ENCODE measurements around the gene BCAR1.
"Not testable (repeated sequence)": the region's sequence is repeated elsewhere in the genome, so short reads cannot be mapped to it uniquely, and the experiment has no call there.

The BCAR1 gene

GRCh38 chr16:75288596-75289120 lies 37.2 kb upstream of the BCAR1 start:
- DNase-seq (ENCODE audit: insufficient read length, low spot score) (no peak), FAIRE-seq (no peak)
- TF ChIP-seq TAF1 (IDR thresholded peaks at IDR 0.05; ENCODE audit: low read depth, low read length) = no peak
- no peak for TF ChIP-seq POLR2A (IDR thresholded peaks at IDR 0.05; ENCODE audit: low read depth, low read length)
- TF ChIP-seq SPI1 (IDR thresholded peaks at IDR 0.05; ENCODE audit: low read depth, low read length) = no peak
- no peak for TF ChIP-seq POLR2AphosphoS5 (IDR thresholded peaks at IDR 0.05; ENCODE audit: low read depth, low read length)
- no peak for TF ChIP-seq PAX5 (IDR thresholded peaks at IDR 0.05; ENCODE audit: insufficient read depth, low read length, severe bottlenecking)
- TF ChIP-seq POU2F2 (IDR thresholded peaks at IDR 0.05; ENCODE audit: low read depth, low read length) = no peak

GRCh38 chr16:75288181-75288580 lies 36.8 kb upstream of the BCAR1 start:
- FAIRE-seq = no peak
- no peak for TF ChIP-seq TAF1 (IDR thresholded peaks at IDR 0.05; ENCODE audit: low read depth, low read length)
- no peak for TF ChIP-seq POU2F2 (IDR thresholded peaks at IDR 0.05; ENCODE audit: low read depth, low read length)
- TF ChIP-seq POLR2A (IDR thresholded peaks at IDR 0.05; ENCODE audit: low read depth, low read length) = no peak
- no peak for TF ChIP-seq PAX5 (IDR thresholded peaks at IDR 0.05; ENCODE audit: insufficient read depth, low read length, severe bottlenecking)
- no peak for TF ChIP-seq SPI1 (IDR thresholded peaks at IDR 0.05; ENCODE audit: low read depth, low read length)
- no peak for TF ChIP-seq POLR2AphosphoS5 (IDR thresholded peaks at IDR 0.05; ENCODE audit: low read depth, low read length)
- DNase-seq (ENCODE audit: insufficient read length, low spot score) = no peak

GRCh38 chr16:75287708-75288107 lies 36.3 kb upstream of the BCAR1 start:
- TF ChIP-seq POU2F2 (IDR thresholded peaks at IDR 0.05; ENCODE audit: low read depth, low read length) (no peak), POLR2A (IDR thresholded peaks at IDR 0.05; ENCODE audit: low read depth, low read length) (no peak), TAF1 (IDR thresholded peaks at IDR 0.05; ENCODE audit: low read depth, low read length) (no peak), POLR2AphosphoS5 (IDR thresholded peaks at IDR 0.05; ENCODE audit: low read depth, low read length) (no peak), PAX5 (IDR thresholded peaks at IDR 0.05; ENCODE audit: insufficient read depth, low read length, severe bottlenecking) (no peak), SPI1 (IDR thresholded peaks at IDR 0.05; ENCODE audit: low read depth, low read length) (no peak)
- FAIRE-seq (no peak), DNase-seq (ENCODE audit: insufficient read length, low spot score) (no peak)

GRCh38 chr16:75286389-75286788 lies 35.0 kb upstream of the BCAR1 start:
- FAIRE-seq (no peak), DNase-seq (ENCODE audit: insufficient read length, low spot score) (no peak)
- TF ChIP-seq PAX5 (IDR thresholded peaks at IDR 0.05; ENCODE audit: insufficient read depth, low read length, severe bottlenecking) (no peak), POLR2A (IDR thresholded peaks at IDR 0.05; ENCODE audit: low read depth, low read length) (no peak), POLR2AphosphoS5 (IDR thresholded peaks at IDR 0.05; ENCODE audit: low read depth, low read length) (no peak), POU2F2 (IDR thresholded peaks at IDR 0.05; ENCODE audit: low read depth, low read length) (no peak), SPI1 (IDR thresholded peaks at IDR 0.05; ENCODE audit: low read depth, low read length) (no peak), TAF1 (IDR thresholded peaks at IDR 0.05; ENCODE audit: low read depth, low read length) (no peak)

- FAIRE-seq (no peak), DNase-seq (ENCODE audit: insufficient read length, low spot score) (no peak)
- no peak for TF ChIP-seq SPI1 (IDR thresholded peaks at IDR 0.05; ENCODE audit: low read depth, low read length)
- no peak for TF ChIP-seq POLR2AphosphoS5 (IDR thresholded peaks at IDR 0.05; ENCODE audit: low read depth, low read length)
- no peak for TF ChIP-seq TAF1 (IDR thresholded peaks at IDR 0.05; ENCODE audit: low read depth, low read length)
- no peak for TF ChIP-seq POLR2A (IDR thresholded peaks at IDR 0.05; ENCODE audit: low read depth, low read length)
These were observed 31.2 kb upstream of the BCAR1 start for GRCh38 chr16:75282466-75283281.

- DNase-seq (ENCODE audit: insufficient read length, low spot score) = no peak
- no peak for TF ChIP-seq POU2F2 (IDR thresholded peaks at IDR 0.05; ENCODE audit: low read depth, low read length)
- no peak for TF ChIP-seq PAX5 (IDR thresholded peaks at IDR 0.05; ENCODE audit: insufficient read depth, low read length, severe bottlenecking)
- no peak for TF ChIP-seq SPI1 (IDR thresholded peaks at IDR 0.05; ENCODE audit: low read depth, low read length)
- TF ChIP-seq TAF1 (IDR thresholded peaks at IDR 0.05; ENCODE audit: low read depth, low read length) = no peak
- no peak for TF ChIP-seq POLR2A (IDR thresholded peaks at IDR 0.05; ENCODE audit: low read depth, low read length)
- TF ChIP-seq POLR2AphosphoS5 (IDR thresholded peaks at IDR 0.05; ENCODE audit: low read depth, low read length) = no peak
- FAIRE-seq = no peak
These were observed 30.4 kb upstream of the BCAR1 start for GRCh38 chr16:75281826-75282225.

- DNase-seq (ENCODE audit: insufficient read length, low spot score); FAIRE-seq: not testable (repeated sequence)
These were observed 29.6 kb upstream of the BCAR1 start for GRCh38 chr16:75281009-75281408.

GRCh38 chr16:75280331-75280804 lies 28.9 kb upstream of the BCAR1 start:
- TF ChIP-seq POU2F2 (IDR thresholded peaks at IDR 0.05; ENCODE audit: low read depth, low read length) (no peak), SPI1 (IDR thresholded peaks at IDR 0.05; ENCODE audit: low read depth, low read length) (no peak), PAX5 (IDR thresholded peaks at IDR 0.05; ENCODE audit: insufficient read depth, low read length, severe bottlenecking) (no peak), TAF1 (IDR thresholded peaks at IDR 0.05; ENCODE audit: low read depth, low read length) (no peak), POLR2AphosphoS5 (IDR thresholded peaks at IDR 0.05; ENCODE audit: low read depth, low read length) (no peak), POLR2A (IDR thresholded peaks at IDR 0.05; ENCODE audit: low read depth, low read length) (no peak)
- FAIRE-seq = no peak
- no peak for DNase-seq (ENCODE audit: insufficient read length, low spot score)

- no peak for FAIRE-seq
- DNase-seq (ENCODE audit: insufficient read length, low spot score) = no peak
- TF ChIP-seq SPI1 (IDR thresholded peaks at IDR 0.05; ENCODE audit: low read depth, low read length) (no peak), POLR2A (IDR thresholded peaks at IDR 0.05; ENCODE audit: low read depth, low read length) (no peak), POU2F2 (IDR thresholded peaks at IDR 0.05; ENCODE audit: low read depth, low read length) (no peak), PAX5 (IDR thresholded peaks at IDR 0.05; ENCODE audit: insufficient read depth, low read length, severe bottlenecking) (no peak), TAF1 (IDR thresholded peaks at IDR 0.05; ENCODE audit: low read depth, low read length) (no peak), POLR2AphosphoS5 (IDR thresholded peaks at IDR 0.05; ENCODE audit: low read depth, low read length) (no peak)
These were observed 27.9 kb upstream of the BCAR1 start for GRCh38 chr16:75279305-75279704.
